A673 (cell line): ENCODE measurements around the gene CRELD2. TPM values are rescaled to one million over a fixed set of nuclear protein-coding genes. Genes with fewer than 3 reads are reported as not detected.
A peak's percentile ranks its signal among the peaks of the same experiment; 100 is the strongest.

Experiments
- BruUV-seq: library from RNA; stranded (reverse); fragments of 400-500 nt; replicated peaks from 2 replicates; lab custom pipeline; 2021; lab: Mats Ljungman, UMichigan
- CTCF ChIA-PET: fragments of 300-600 bp; sonication (Branson Sonifier 250); formaldehyde crosslinking; loops from one replicate; lab custom pipeline; 2022; ENCODE audit warnings: antibody characterized with exemption; lab: Charles Lee
- POLR2A ChIA-PET: fragments of 300-600 bp; sonication (Branson Sonifier 250); formaldehyde crosslinking; loops from one replicate; lab custom pipeline; 2022; ENCODE audit warnings: antibody characterized with exemption; ENCODE audit not compliant: low non-redundant PET; lab: Charles Lee
- DNase-seq: peaks from one replicate; pipeline ENCODE4 v3.0.0-alpha.2; 2015; ENCODE audit warnings: low spot score
- H3K27ac ChIP-seq: fragments of 200-600 bp; sonication (generic); 2 replicates; pipeline ENCODE4 v1.5.1; 2016; ENCODE audit warnings: mixed run types, low read depth, mild to moderate bottlenecking, mixed read lengths, antibody characterized with exemption, low read length; ENCODE audit not compliant: poor library complexity, severe bottlenecking
- H3K27me3 ChIP-seq: fragments of 200-600 bp; sonication (generic); replicated peaks from 2 replicates; pipeline ENCODE4 v1.6.1; 2017; ENCODE audit warnings: mixed run types, low read depth, mild to moderate bottlenecking, mixed read lengths, antibody characterized with exemption, low read length; ENCODE audit not compliant: insufficient read depth, poor library complexity
- H3K36me3 ChIP-seq: fragments of 200-600 bp; sonication (generic); 2 replicates; pipeline ENCODE4 v1.6.1; 2016; ENCODE audit warnings: mixed run types, mild to moderate bottlenecking, mixed read lengths, antibody characterized with exemption, low read length; ENCODE audit not compliant: insufficient read depth, poor library complexity, severe bottlenecking
- H3K4me1 ChIP-seq: fragments of 200-600 bp; sonication (generic); 2 replicates; pipeline ENCODE4 v1.6.1; 2017; ENCODE audit warnings: mixed run types, mild to moderate bottlenecking, mixed read lengths, antibody characterized with exemption, low read length; ENCODE audit not compliant: insufficient read depth, poor library complexity, severe bottlenecking
- H3K4me3 ChIP-seq: fragments of 200-600 bp; sonication (generic); 2 replicates; pipeline ENCODE4 v1.5.1; 2016; ENCODE audit warnings: low read depth, mixed run types, mild to moderate bottlenecking, mixed read lengths, low read length; ENCODE audit not compliant: poor library complexity, severe bottlenecking
- H3K9me3 ChIP-seq: fragments of 200-600 bp; sonication (generic); 2 replicates; pipeline ENCODE4 v1.6.1; 2016; ENCODE audit warnings: mixed run types, low read depth, mild to moderate bottlenecking, mixed read lengths, antibody characterized with exemption, low read length; ENCODE audit not compliant: poor library complexity, severe bottlenecking
- CTCF ChIP-seq: fragments of 300-800, 200-600 bp; sonication (generic); conservative IDR thresholded peaks from 2 replicates; pipeline ENCODE4 v1.5.1; 2017; ENCODE audit warnings: low read depth, mild to moderate bottlenecking, antibody characterized with exemption, low read length, moderate library complexity, mixed read lengths
- EZH2 ChIP-seq: fragments of 200-600 bp; sonication (generic); IDR thresholded peaks from 2 replicates; pipeline ENCODE4 v1.6.1; 2017; ENCODE audit warnings: borderline replicate concordance, low read depth, mild to moderate bottlenecking, mixed read lengths, antibody characterized with exemption, low read length; ENCODE audit not compliant: poor library complexity, severe bottlenecking
- intact Hi-C: fragments of 100-400 bp; cut with micrococcal nuclease; formaldehyde crosslinking; loops from one replicate; pipeline ENCODE4 v1.10.0; 2022; ENCODE audit not compliant: unreplicated experiment
- total RNA-seq: library from RNA; stranded (reverse); gene quantifications from 2 replicates; pipeline ENCODE4 v1.2.3, GENCODE V29; 2021

Gene CRELD2
- total RNA-seq, 1 experiment from 2014 or later = 54.7 TPM

GRCh38 chr22:49869845-49870712 is 48.4 kb upstream of the CRELD2 start:
- TF ChIP-seq CTCF (no peak), EZH2 (no peak)
- H3K9me3 ChIP-seq = peaks cover 26% of the 10 kb centered on the region
- no peak for DNase-seq
- no peaks in the 10 kb centered on the region for H3K27me3 ChIP-seq
- no peaks in the 10 kb centered on the region for H3K4me1 ChIP-seq
- BruUV-seq = no TSS peak
- POLR2A ChIA-PET = interaction anchor here (0.5 kb wide), 1 partner anchor 141 kb away, joined by 7 read pairs; no protein-coding TSS in a partner anchor
- H3K4me3 ChIP-seq = no peak overlapping the region
- CTCF ChIA-PET = no interaction called here
- H3K27ac ChIP-seq = no peak overlapping the region
- no peaks in the 10 kb centered on the region for H3K36me3 ChIP-seq
- intact Hi-C loops = no loop called here

GRCh38 chr22:49871482-49871881 is 47.0 kb upstream of the CRELD2 start:
- Histone ChIP-seq H3K9me3 (peaks cover 16% of the 10 kb centered on the region), H3K27ac (no peak overlapping the region), H3K4me1 (no peaks in the 10 kb centered on the region), H3K4me3 (no peak overlapping the region), H3K27me3 (no peaks in the 10 kb centered on the region), H3K36me3 (peaks cover under 1% of the 10 kb centered on the region)
- peak; percentile 25 for DNase-seq
- CTCF ChIA-PET = no interaction called here
- intact Hi-C loops = no loop called here
- POLR2A ChIA-PET = no interaction called here
- TF ChIP-seq EZH2 = no peak
- TF ChIP-seq CTCF = no peak
- BruUV-seq = no TSS peak

- Histone ChIP-seq H3K36me3 (peaks cover 6% of the 10 kb centered on the region), H3K9me3 (peaks cover 12% of the 10 kb centered on the region), H3K4me3 (no peak overlapping the region), H3K27me3 (no peaks in the 10 kb centered on the region), H3K27ac (no peak overlapping the region), H3K4me1 (no peaks in the 10 kb centered on the region)
- BruUV-seq = no TSS peak
- intact Hi-C loops = no loop called here
- ChIA-PET CTCF (no interaction called here), POLR2A (no interaction called here)
- TF ChIP-seq CTCF (no peak), EZH2 (no peak)
- no peak for DNase-seq
Measured at GRCh38 chr22:49872347-49872746, 46.1 kb upstream of the CRELD2 start.
